ENCODE data around the gene APLP2.

- TF ChIP-seq CTCF (IDR thresholded peaks at IDR 0.05) (no peak), POLR2A (IDR thresholded peaks at IDR 0.05) (no peak)
These were observed 5.0 kb downstream of the APLP2 start for GRCh38 chr11:130074736-130075135.

Data from testis (tissue), 2 donors.